MM.1S (cell line): ENCODE measurements around the gene FERMT2.

Experiments
- DNase-seq: peaks from one replicate; pipeline ENCODE4 v3.0.0-alpha.2; 2015
- H2AFZ ChIP-seq: fragments of 300-600 bp; sonication (generic); 2 replicates; pipeline ENCODE4 v1.6.0; 2016; ENCODE audit warnings: antibody characterized with exemption, low read length
- H3F3A ChIP-seq: fragments of 300-600 bp; sonication (generic); 2 replicates; pipeline ENCODE4 v1.6.1; 2016; ENCODE audit warnings: mild to moderate bottlenecking, antibody characterized with exemption, low read length, moderate library complexity, mixed read lengths; ENCODE audit not compliant: insufficient read depth
- H3K27ac ChIP-seq: fragments of 300-600 bp; sonication (generic); 2 replicates; pipeline ENCODE4 v1.5.1; 2016; ENCODE audit warnings: mild to moderate bottlenecking, low read length
- H3K27me3 ChIP-seq: fragments of 300-600 bp; sonication (generic); replicated peaks from 2 replicates; pipeline ENCODE4 v1.6.0; 2016; ENCODE audit warnings: low read length; ENCODE audit not compliant: insufficient read depth
- H3K36me3 ChIP-seq: fragments of 300-600 bp; sonication (generic); replicated peaks from 2 replicates; pipeline ENCODE4 v1.6.1; 2016; ENCODE audit warnings: mild to moderate bottlenecking, low read length, mixed read lengths; ENCODE audit not compliant: insufficient read depth
- H3K4me1 ChIP-seq: fragments of 300-600 bp; sonication (generic); 2 replicates; pipeline ENCODE4 v1.6.1; 2016; ENCODE audit warnings: low read length, mixed read lengths
- H3K4me2 ChIP-seq: fragments of 300-600 bp; sonication (generic); 2 replicates; pipeline ENCODE4 v1.6.0; 2016; ENCODE audit warnings: low read depth, low read length
- H3K4me3 ChIP-seq: fragments of 300-600 bp; sonication (generic); 2 replicates; pipeline ENCODE4 v1.5.1; 2016; ENCODE audit warnings: low read length, mixed read lengths
- H3K79me2 ChIP-seq: fragments of 300-600 bp; sonication (generic); 2 replicates; pipeline ENCODE4 v1.6.1; 2016; ENCODE audit warnings: mixed run types, low read length, mixed read lengths
- H3K9ac ChIP-seq: fragments of 300-600 bp; sonication (generic); 2 replicates; pipeline ENCODE4 v1.6.1; 2016; ENCODE audit warnings: low read length, mixed read lengths
- H3K9me2 ChIP-seq: fragments of 300-600 bp; sonication (generic); replicated peaks from 2 replicates; pipeline ENCODE4 v1.6.1; 2016; ENCODE audit warnings: mild to moderate bottlenecking, low read length, mixed read lengths; ENCODE audit not compliant: insufficient read depth
- H3K9me3 ChIP-seq: fragments of 300-600 bp; sonication (generic); replicated peaks from 2 replicates; pipeline ENCODE4 v1.6.1; 2016; ENCODE audit warnings: mild to moderate bottlenecking, low read length, mixed read lengths; ENCODE audit not compliant: insufficient read depth
- H4K20me1 ChIP-seq: fragments of 300-600 bp; sonication (generic); 2 replicates; pipeline ENCODE4 v1.6.1; 2016; ENCODE audit warnings: mild to moderate bottlenecking, low read length, moderate library complexity, mixed read lengths; ENCODE audit not compliant: insufficient read depth
- CTCF ChIP-seq: fragments of 300-600 bp; sonication (generic); IDR thresholded peaks from 2 replicates; pipeline ENCODE4 v1.5.1; 2016; ENCODE audit warnings: antibody characterized with exemption, low read length, mixed read lengths
- EZH2 ChIP-seq: fragments of 300-600 bp; sonication (generic); optimal IDR thresholded peaks from 2 replicates; pipeline ENCODE3; 2017; ENCODE audit warnings: low read depth, mild to moderate bottlenecking, antibody characterized with exemption, low read length, mixed read lengths
- EZH2phosphoT487 ChIP-seq: fragments of 300-600 bp; sonication (generic); IDR thresholded peaks from 2 replicates; pipeline ENCODE4 v1.6.1; 2018; ENCODE audit warnings: antibody characterized with exemption, low read length

Gene FERMT2

GRCh38 chr14:52834440-52834842 lies 116.4 kb downstream of the FERMT2 start:
- no peak overlapping the region for H3K4me2 ChIP-seq
- no peaks in the 10 kb centered on the region for H3K79me2 ChIP-seq
- no peak overlapping the region for H3K9ac ChIP-seq
- TF ChIP-seq EZH2phosphoT487 (no peak), CTCF (no peak), EZH2 (no peak)
- no peaks in the 10 kb centered on the region for H4K20me1 ChIP-seq
- no peak overlapping the region for H3K4me3 ChIP-seq
- H3K27ac ChIP-seq: no peak overlapping the region
- H3K4me1 ChIP-seq: no peaks in the 10 kb centered on the region
- no peaks in the 10 kb centered on the region for H3K27me3 ChIP-seq
- H3K9me2 ChIP-seq: no peaks in the 10 kb centered on the region
- no peaks in the 10 kb centered on the region for H3K9me3 ChIP-seq
- H3K36me3 ChIP-seq: no peaks in the 10 kb centered on the region
- no peaks in the 10 kb centered on the region for H3F3A ChIP-seq
- H2AFZ ChIP-seq: no peak overlapping the region
- DNase-seq: no peak

- Histone ChIP-seq H3K9ac (no peak overlapping the region), H3K9me2 (no peaks in the 10 kb centered on the region), H3K36me3 (no peaks in the 10 kb centered on the region), H3K4me3 (no peak overlapping the region), H3K4me1 (no peaks in the 10 kb centered on the region), H3K4me2 (no peak overlapping the region), H3F3A (no peaks in the 10 kb centered on the region), H3K79me2 (no peaks in the 10 kb centered on the region), H3K27ac (no peak overlapping the region), H2AFZ (no peak overlapping the region), H3K9me3 (no peaks in the 10 kb centered on the region), H4K20me1 (no peaks in the 10 kb centered on the region), H3K27me3 (no peaks in the 10 kb centered on the region)
- no peak for DNase-seq
- no peak for TF ChIP-seq EZH2
- TF ChIP-seq EZH2phosphoT487: no peak
- TF ChIP-seq CTCF: no peak
Measured at GRCh38 chr14:52833891-52834290, 117.0 kb downstream of the FERMT2 start.

GRCh38 chr14:52829527-52830185 lies 121.2 kb downstream of the FERMT2 start:
- Histone ChIP-seq H3K9me3 (no peaks in the 10 kb centered on the region), H4K20me1 (no peaks in the 10 kb centered on the region), H2AFZ (no peak overlapping the region), H3F3A (no peaks in the 10 kb centered on the region), H3K27ac (no peak overlapping the region), H3K4me2 (no peak overlapping the region), H3K79me2 (no peaks in the 10 kb centered on the region), H3K4me1 (no peaks in the 10 kb centered on the region), H3K4me3 (no peak overlapping the region), H3K9ac (no peak overlapping the region), H3K27me3 (no peaks in the 10 kb centered on the region), H3K9me2 (no peaks in the 10 kb centered on the region), H3K36me3 (no peaks in the 10 kb centered on the region)
- TF ChIP-seq EZH2phosphoT487 (no peak), EZH2 (no peak), CTCF (no peak)
- DNase-seq: no peak
